ENCODE results near the gene PPM1N. TPM values are rescaled to one million over a fixed set of nuclear protein-coding genes. Genes with fewer than 3 reads are reported as not detected.
A peak's percentile ranks its signal among the peaks of the same experiment; 100 is the strongest.

Gene PPM1N
- total and polyA plus RNA-seq, 11 donors: 0.23 to 2.7 (median 0.65) TPM; not detected in 5

DNA sequence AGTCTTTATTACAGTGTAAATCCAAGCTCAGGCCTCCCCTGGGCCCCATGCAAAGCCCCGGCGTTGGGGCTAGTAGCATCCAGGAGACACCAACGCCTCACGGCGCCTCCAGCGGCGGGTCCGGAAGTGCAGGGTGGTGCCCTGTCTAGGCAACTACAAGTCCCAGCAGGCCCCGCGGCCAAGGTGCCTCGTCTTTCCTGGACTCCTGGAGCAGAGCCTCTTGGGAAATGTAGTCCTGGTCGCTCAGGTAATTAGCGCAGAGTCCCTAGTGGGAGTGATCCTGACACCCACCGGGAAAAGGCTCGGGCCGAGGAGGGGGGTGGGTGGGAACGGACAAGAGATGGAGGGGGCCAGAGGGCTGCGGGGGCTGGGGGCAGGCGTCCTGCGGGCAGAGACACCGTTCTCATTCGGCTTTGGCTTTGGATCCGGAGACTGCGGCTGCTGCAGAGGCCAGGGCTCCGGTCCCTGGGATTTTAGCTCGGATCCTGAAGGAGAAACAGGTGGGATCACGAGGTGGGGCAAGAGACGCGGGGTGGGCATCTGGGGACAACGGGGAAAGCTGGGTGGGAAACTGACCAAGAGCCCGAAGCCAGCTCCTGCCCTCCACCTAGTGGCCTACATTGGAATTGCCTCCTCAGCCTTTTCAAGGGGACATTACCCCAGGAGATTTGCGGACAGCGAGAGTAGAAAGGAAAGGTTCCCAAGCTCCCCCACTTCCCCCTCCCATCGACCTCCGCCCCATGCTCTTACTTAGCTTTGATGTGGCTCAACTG lies 12.8 kb upstream of the PPM1N start:
- TF ChIP-seq, protein P1, sequence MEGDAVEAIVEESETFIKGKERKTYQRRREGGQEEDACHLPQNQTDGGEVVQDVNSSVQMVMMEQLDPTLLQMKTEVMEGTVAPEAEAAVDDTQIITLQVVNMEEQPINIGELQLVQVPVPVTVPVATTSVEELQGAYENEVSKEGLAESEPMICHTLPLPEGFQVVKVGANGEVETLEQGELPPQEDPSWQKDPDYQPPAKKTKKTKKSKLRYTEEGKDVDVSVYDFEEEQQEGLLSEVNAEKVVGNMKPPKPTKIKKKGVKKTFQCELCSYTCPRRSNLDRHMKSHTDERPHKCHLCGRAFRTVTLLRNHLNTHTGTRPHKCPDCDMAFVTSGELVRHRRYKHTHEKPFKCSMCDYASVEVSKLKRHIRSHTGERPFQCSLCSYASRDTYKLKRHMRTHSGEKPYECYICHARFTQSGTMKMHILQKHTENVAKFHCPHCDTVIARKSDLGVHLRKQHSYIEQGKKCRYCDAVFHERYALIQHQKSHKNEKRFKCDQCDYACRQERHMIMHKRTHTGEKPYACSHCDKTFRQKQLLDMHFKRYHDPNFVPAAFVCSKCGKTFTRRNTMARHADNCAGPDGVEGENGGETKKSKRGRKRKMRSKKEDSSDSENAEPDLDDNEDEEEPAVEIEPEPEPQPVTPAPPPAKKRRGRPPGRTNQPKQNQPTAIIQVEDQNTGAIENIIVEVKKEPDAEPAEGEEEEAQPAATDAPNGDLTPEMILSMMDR (IDR thresholded peaks at IDR 0.05): peak; percentile 65 to 86 (median 72)
- no peak for TF ChIP-seq POLR2A (IDR thresholded peaks at IDR 0.05)
- DNase-seq: peak; percentile 97 to 100 (median 98)
- Histone ChIP-seq H3K9me3 (no peaks in the 10 kb centered on the region), H3K4me1 (peaks cover 0 to 5% (median 0%) of the 10 kb centered on the region in 12 donors), H3K27ac (peak overlapping the region in 11 of 12 donors; percentile 64 to 89 (median 78)), H3K27me3 (no peaks in the 10 kb centered on the region), H3K36me3 (peaks cover 0 to 7% (median 0%) of the 10 kb centered on the region in 9 donors), H3K4me3 (peak overlapping the region; percentile 59 to 90 (median 70))
- WGBS, 4 donors: 0 to 2% (median 1%) methylated on average over 30 to 35 of the region's 35 CpGs
- ATAC-seq: peak; percentile 95 to 99 (median 98)
- intact Hi-C loops (cut with DNase I): no loop called here

DNA sequence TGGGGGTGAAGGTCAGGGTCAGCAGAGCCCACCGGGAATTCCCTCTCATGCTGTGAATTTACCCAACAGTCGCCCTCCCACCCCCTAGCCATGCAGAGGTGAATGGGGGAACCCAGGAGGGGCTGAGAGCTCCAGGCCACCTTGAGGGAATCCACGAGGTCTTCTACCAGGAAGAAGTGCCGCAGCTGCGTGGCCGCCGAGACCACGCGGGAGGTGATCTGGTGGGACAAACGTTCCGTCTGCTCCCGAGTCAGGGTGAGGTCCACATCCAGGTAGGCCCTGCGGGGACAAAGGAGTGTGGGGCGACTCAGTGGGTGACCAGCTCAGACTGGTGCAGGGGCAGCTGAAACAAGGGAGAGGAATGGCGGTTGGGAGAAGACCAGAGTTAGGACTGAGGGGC lies 9.5 kb upstream of the PPM1N start:
- H3K9me3 ChIP-seq: no peaks in the 10 kb centered on the region
- ATAC-seq (no peak), DNase-seq (no peak)
- H3K36me3 ChIP-seq: peaks cover 0 to 7% (median 0%) of the 10 kb centered on the region in 9 donors
- intact Hi-C loops (cut with DNase I): no loop called here
- no peaks in the 10 kb centered on the region for H3K27me3 ChIP-seq
- H3K27ac ChIP-seq: no peak overlapping the region
- H3K4me3 ChIP-seq: no peak overlapping the region
- WGBS, 4 donors: 91 to 94% (median 92%) methylated on average over 15 of the region's 15 CpGs
- peaks cover 0 to 19% (median 7%) of the 10 kb centered on the region in 12 donors for H3K4me1 ChIP-seq
- no peak for TF ChIP-seq POLR2A (IDR thresholded peaks at IDR 0.05)
- TF ChIP-seq, protein P1 (IDR thresholded peaks at IDR 0.05): no peak

DNA sequence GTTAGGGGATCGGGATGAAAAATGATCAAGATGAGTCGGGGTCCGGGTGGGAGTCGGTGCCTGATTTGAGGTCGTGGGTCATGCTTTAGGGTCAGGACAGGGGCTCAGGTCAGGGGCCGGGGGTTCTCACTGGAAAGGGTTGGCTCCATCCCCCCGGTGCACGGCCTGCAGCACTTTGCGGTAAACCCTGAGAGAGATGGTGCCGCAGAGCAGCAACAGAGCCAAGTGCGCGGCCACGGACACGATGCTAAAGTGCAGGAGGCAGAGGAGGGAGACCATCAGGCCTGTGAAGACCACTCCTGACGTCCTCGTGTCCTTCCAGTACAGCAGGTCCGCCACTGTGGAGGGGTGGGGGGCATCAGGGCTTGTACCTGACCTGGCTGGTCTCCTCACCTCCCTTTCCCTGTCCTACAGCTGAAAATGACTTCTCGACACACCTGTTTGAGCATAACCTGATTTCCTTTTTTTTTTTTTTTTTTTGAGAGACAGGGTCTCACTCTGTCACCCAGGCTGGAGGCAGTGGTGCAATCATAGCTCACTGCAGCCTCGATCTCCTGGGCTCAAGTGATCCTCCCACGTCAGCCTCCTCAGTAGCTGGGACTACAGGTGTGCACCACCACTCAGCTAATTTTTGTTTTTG lies 8.9 kb upstream of the PPM1N start:
- Histone ChIP-seq H3K9me3 (no peaks in the 10 kb centered on the region), H3K27me3 (no peaks in the 10 kb centered on the region), H3K36me3 (peaks cover 0 to 7% (median 0%) of the 10 kb centered on the region in 9 donors), H3K27ac (no peak overlapping the region), H3K4me1 (peaks cover 0 to 22% (median 7%) of the 10 kb centered on the region in 12 donors), H3K4me3 (no peak overlapping the region)
- intact Hi-C loops (cut with DNase I): no loop called here
- DNase-seq (no peak), ATAC-seq (no peak)
- 92 to 94% (median 93%) methylated on average over 20 of the region's 20 CpGs for WGBS, 4 donors
- no peak for TF ChIP-seq POLR2A (IDR thresholded peaks at IDR 0.05)
- TF ChIP-seq, protein P1 (IDR thresholded peaks at IDR 0.05): no peak

DNA sequence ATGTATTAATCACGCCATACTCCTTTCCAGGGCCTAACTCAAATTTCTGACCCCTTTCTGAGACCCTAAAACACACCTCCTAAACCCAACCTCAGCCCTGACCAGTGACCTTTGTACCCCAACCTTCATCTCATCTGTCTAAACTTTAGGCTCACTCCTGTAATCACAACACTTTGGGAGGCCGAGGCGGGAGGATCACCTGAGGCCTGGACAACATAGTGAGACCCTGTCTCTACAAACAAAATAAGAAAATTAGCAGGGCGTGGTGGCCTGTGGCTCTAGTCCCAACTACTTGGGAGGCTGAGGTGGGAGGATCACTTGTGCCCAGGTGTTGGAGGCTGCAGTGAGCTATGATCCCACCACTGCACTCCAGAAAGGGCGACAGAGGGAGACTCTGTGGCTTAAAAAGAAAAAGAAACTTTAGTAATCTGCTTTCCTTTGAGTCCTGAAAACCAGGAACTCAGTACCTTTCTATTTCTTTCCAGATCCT lies 6.1 kb upstream of the PPM1N start:
- DNase-seq (no peak), ATAC-seq (no peak)
- peak overlapping the region in 10 of 12 donors; percentile 56 to 79 (median 64) for H3K4me3 ChIP-seq
- H3K36me3 ChIP-seq: peaks cover 0 to 7% (median 0%) of the 10 kb centered on the region in 9 donors
- H3K4me1 ChIP-seq: peaks cover 0 to 29% (median 14%) of the 10 kb centered on the region in 12 donors
- peaks cover 0 to 4% (median 0%) of the 10 kb centered on the region in 9 donors for H3K27me3 ChIP-seq
- 85 to 94% (median 92%) methylated on average over 5 of the region's 5 CpGs for WGBS, 4 donors
- no peaks in the 10 kb centered on the region for H3K9me3 ChIP-seq
- peak overlapping the region in 7 of 12 donors; percentile 51 to 85 (median 77) for H3K27ac ChIP-seq
- TF ChIP-seq, protein P1 (IDR thresholded peaks at IDR 0.05): no peak
- TF ChIP-seq POLR2A (IDR thresholded peaks at IDR 0.05): no peak
- intact Hi-C loops (cut with DNase I): loop anchor here in 3 of 10 donors (5.0 to 10.0 kb wide), 2 partner anchors 150 to 153 kb away; no protein-coding TSS in a partner anchor
